Measurements from ENCODE around the gene GRB10.
"Not testable (repeated sequence)": the region's sequence is repeated elsewhere in the genome, so short reads cannot be mapped to it uniquely, and the experiment has no call there.

GRCh38 chr7:50582271-50582670, 200.4 kb downstream of the GRB10 start:
- not testable (repeated sequence) for TF ChIP-seq CTCF, POLR2A (IDR thresholded peaks at IDR 0.05)

Measured in Peyer's patch (tissue), 4 donors.